CD14-positive monocyte (primary cell): ENCODE results near the gene PDXP. TPM values are rescaled to one million over a fixed set of nuclear protein-coding genes. Genes with fewer than 3 reads are reported as not detected.

Experiments
- DNase-seq, 3 donors: peaks; one replicate each; pipeline ENCODE4 v3.0.0-alpha.2; 2011 to 2022
- H2AFZ ChIP-seq: 2 replicates; pipeline ENCODE4 v1.6.0; 2012; ENCODE audit warnings: mild to moderate bottlenecking, low read depth, low read length, inconsistent platforms; ENCODE audit not compliant: insufficient read depth, poor library complexity, severe bottlenecking
- H3K27ac ChIP-seq, 2 donors: 1 replicate in 1 of 2; 2 replicates in 1 of 2; pipeline ENCODE4 v1.5.1; 2012 to 2013; ENCODE audit warnings: low read length in 2 of 2, control low read depth in 1 of 2, inconsistent platforms in 1 of 2, low read depth in 1 of 2, mild to moderate bottlenecking in 1 of 2
- H3K27me3 ChIP-seq, 2 donors: one replicate each; pipeline versions ENCODE4 v1.6.0 to v1.6.1; 2011 to 2013; ENCODE audit warnings: low read length in 2 of 2; ENCODE audit not compliant: control insufficient read depth in 2 of 2, insufficient read depth in 2 of 2
- H3K36me3 ChIP-seq, 2 donors: replicated peaks in 1 of 2; 1 replicate in 1 of 2; 2 replicates in 1 of 2; pipeline versions ENCODE4 v1.5.1 to v1.6.1; 2012 to 2013; ENCODE audit warnings: low read length in 2 of 2, control low read depth in 1 of 2, inconsistent platforms in 1 of 2, mild to moderate bottlenecking in 1 of 2; ENCODE audit not compliant: insufficient read depth in 2 of 2, control insufficient read depth in 1 of 2
- H3K4me1 ChIP-seq, 2 donors: 1 replicate in 1 of 2; 2 replicates in 1 of 2; pipeline versions ENCODE4 v1.5.1 to v1.6.1; 2012 to 2013; ENCODE audit warnings: low read length in 2 of 2, control low read depth in 1 of 2, inconsistent platforms in 1 of 2, mild to moderate bottlenecking in 1 of 2, moderate library complexity in 1 of 2; ENCODE audit not compliant: insufficient read depth in 2 of 2, control insufficient read depth in 1 of 2
- H3K4me2 ChIP-seq: replicated peaks from 2 replicates; pipeline ENCODE3; 2012; ENCODE audit warnings: low read length, moderate library complexity, mild to moderate bottlenecking; ENCODE audit not compliant: poor library complexity, severe bottlenecking; ENCODE audit errors: extremely low read depth
- H3K4me3 ChIP-seq, 3 experiments: fragments of 200-600 bp in 1 of 3; sonication (generic) in 1 of 3; replicated peaks in 1 of 3; 1 replicate in 2 of 3; 2 replicates in 1 of 3; pipeline ENCODE4 v1.5.1; 2011 to 2013; ENCODE audit warnings: low read length in 3 of 3, mild to moderate bottlenecking in 3 of 3, control low read depth in 2 of 3, low read depth in 2 of 3, inconsistent platforms in 1 of 3, moderate library complexity in 1 of 3
- H3K79me2 ChIP-seq: 2 replicates; pipeline ENCODE4 v1.6.0; 2012; ENCODE audit warnings: mild to moderate bottlenecking, control low read depth, inconsistent platforms, low read length, moderate library complexity; ENCODE audit not compliant: insufficient read depth
- H3K9ac ChIP-seq: 2 replicates; pipeline ENCODE4 v1.6.0; 2017; ENCODE audit warnings: low read length, mild to moderate bottlenecking; ENCODE audit not compliant: insufficient read depth, poor library complexity, severe bottlenecking
- H3K9me3 ChIP-seq, 2 donors: replicated peaks in 1 of 2; 1 replicate in 1 of 2; 2 replicates in 1 of 2; pipeline versions ENCODE4 v1.5.1 to v1.6.1; 2012 to 2013; ENCODE audit warnings: low read length in 2 of 2, control low read depth in 1 of 2; ENCODE audit not compliant: control insufficient read depth in 1 of 2, insufficient read depth in 1 of 2
- H4K20me1 ChIP-seq: 2 replicates; pipeline ENCODE4 v1.6.0; 2012; ENCODE audit warnings: mild to moderate bottlenecking, low read length, control low read depth, moderate library complexity; ENCODE audit not compliant: insufficient read depth
- H3K27ac Mint-ChIP-seq, 7 donors: one replicate each; pipeline ENCODE4 v1.8.0; 2020; ENCODE audit warnings: mild to moderate bottlenecking in 7 of 7, mixed read lengths in 7 of 7, moderate library complexity in 6 of 7, inconsistent platforms in 2 of 7
- H3K27me3 Mint-ChIP-seq, 3 donors: one replicate each; pipeline ENCODE4 v1.8.0; 2021 to 2022; ENCODE audit warnings: low read depth in 3 of 3, mild to moderate bottlenecking in 3 of 3, mixed read lengths in 3 of 3, moderate library complexity in 3 of 3, inconsistent platforms in 1 of 3
- H3K36me3 Mint-ChIP-seq, 2 donors: one replicate each; pipeline ENCODE4 v1.8.0; 2020; ENCODE audit warnings: mixed read lengths in 2 of 2, inconsistent platforms in 1 of 2, mild to moderate bottlenecking in 1 of 2
- H3K4me1 Mint-ChIP-seq: one replicate; pipeline ENCODE4 v1.8.0; 2020; ENCODE audit warnings: mild to moderate bottlenecking, mixed read lengths
- H3K4me3 Mint-ChIP-seq, 2 donors: one replicate each; pipeline ENCODE4 v1.8.0; 2020; ENCODE audit warnings: mild to moderate bottlenecking in 2 of 2, mixed read lengths in 2 of 2, moderate library complexity in 1 of 2
- H3K9me3 Mint-ChIP-seq, 7 donors: one replicate each; pipeline ENCODE4 v1.8.0; 2020 to 2022; ENCODE audit warnings: mixed read lengths in 7 of 7, mild to moderate bottlenecking in 6 of 7, moderate library complexity in 6 of 7, inconsistent platforms in 2 of 7
- WGBS: methylation state at CpG from one replicate; pipeline ENCODE4 v1.1.5; 2013; ENCODE audit warnings: missing lambda C conversion rate; ENCODE audit not compliant: insufficient coverage; 5-methylcytosine and 5-hydroxymethylcytosine counted together
- intact Hi-C, 2 donors: fragments of 100-400 bp; cut with micrococcal nuclease; formaldehyde crosslinking; loops; one replicate each; pipeline versions ENCODE4 v1.15.0 to v1.15.1; 2023
- polyA plus RNA-seq, 3 donors: library from polyadenylated mRNA; depleted of rRNA in 1 of 3; unstranded in 2 of 3; stranded (reverse) in 1 of 3; fragments of 300-500 nt in 2 of 3; fragments of >200 nt in 1 of 3; fragmentation: Illumina TruSeq in 2 of 3; gene quantifications; 1 replicate in 2 of 3; 2 replicates in 1 of 3; pipeline ENCODE4 v1.2.3, GENCODE V29; 2012 to 2021
- TF ChIP-seq, protein P1 (sequence below): fragments of 200-600 bp; IDR thresholded peaks from one replicate; pipeline ENCODE4 v1.8.0; 2022; ENCODE audit warnings: antibody characterized with exemption, mild to moderate bottlenecking

PDXP gene
- polyA plus RNA-seq, 3 donors: 1.0 to 4.7 (median 4.3) TPM

DNA sequence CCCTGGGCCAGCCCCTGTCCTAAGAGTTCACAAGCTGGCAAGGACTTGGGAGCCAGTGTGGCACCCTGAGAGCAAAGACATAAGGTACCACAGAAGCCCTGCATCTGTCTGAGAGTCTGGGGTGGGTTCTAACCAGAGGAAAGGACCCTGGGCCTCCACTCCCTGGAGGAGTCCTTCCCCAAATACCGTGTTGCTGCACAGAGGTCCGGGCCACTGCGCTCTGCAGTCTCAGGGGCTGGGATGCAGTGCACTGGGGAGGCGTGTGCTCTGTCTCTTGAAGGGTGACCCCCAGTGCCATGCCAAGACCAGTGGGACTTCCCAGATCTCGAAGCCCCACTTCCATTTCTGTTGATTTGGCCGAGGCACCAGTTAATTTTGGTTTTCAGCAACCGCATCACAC, 23.4 kb upstream of the PDXP start:
- no peaks in the 10 kb centered on the region for H3K27me3 ChIP-seq
- peak overlapping the region in 1 of 2 donors; percentile 76 for H3K4me3 Mint-ChIP-seq
- intact Hi-C loops: no loop called here
- H3K79me2 ChIP-seq: peaks cover 52% of the 10 kb centered on the region
- H3K4me2 ChIP-seq: peak overlapping the region; percentile 75
- peaks cover 76% of the 10 kb centered on the region for H3K4me1 Mint-ChIP-seq
- H3K36me3 Mint-ChIP-seq: peaks cover 14 to 24% of the 10 kb centered on the region in 2 donors
- peaks cover 0 to under 1% (median 0%) of the 10 kb centered on the region in 7 donors for H3K9me3 Mint-ChIP-seq
- no peaks in the 10 kb centered on the region for H3K9me3 ChIP-seq
- peaks cover 0 to 2% (median 0%) of the 10 kb centered on the region in 3 donors for H3K27me3 Mint-ChIP-seq
- no peak for DNase-seq
- peaks cover 75 to 82% of the 10 kb centered on the region in 2 donors for H3K4me1 ChIP-seq
- WGBS: 63% methylated on average over 7 of the region's 7 CpGs
- no peaks in the 10 kb centered on the region for H4K20me1 ChIP-seq
- H3K4me3 ChIP-seq: peak overlapping the region in 1 of 3 experiments; percentile 63
- peak overlapping the region; percentile 95 to 99 (median 98) for H3K27ac Mint-ChIP-seq
- H3K36me3 ChIP-seq: peaks cover 16 to 21% of the 10 kb centered on the region in 2 donors
- no peak overlapping the region for H2AFZ ChIP-seq
- peak overlapping the region; percentile 89 to 93 for H3K27ac ChIP-seq
- TF ChIP-seq, protein P1, sequence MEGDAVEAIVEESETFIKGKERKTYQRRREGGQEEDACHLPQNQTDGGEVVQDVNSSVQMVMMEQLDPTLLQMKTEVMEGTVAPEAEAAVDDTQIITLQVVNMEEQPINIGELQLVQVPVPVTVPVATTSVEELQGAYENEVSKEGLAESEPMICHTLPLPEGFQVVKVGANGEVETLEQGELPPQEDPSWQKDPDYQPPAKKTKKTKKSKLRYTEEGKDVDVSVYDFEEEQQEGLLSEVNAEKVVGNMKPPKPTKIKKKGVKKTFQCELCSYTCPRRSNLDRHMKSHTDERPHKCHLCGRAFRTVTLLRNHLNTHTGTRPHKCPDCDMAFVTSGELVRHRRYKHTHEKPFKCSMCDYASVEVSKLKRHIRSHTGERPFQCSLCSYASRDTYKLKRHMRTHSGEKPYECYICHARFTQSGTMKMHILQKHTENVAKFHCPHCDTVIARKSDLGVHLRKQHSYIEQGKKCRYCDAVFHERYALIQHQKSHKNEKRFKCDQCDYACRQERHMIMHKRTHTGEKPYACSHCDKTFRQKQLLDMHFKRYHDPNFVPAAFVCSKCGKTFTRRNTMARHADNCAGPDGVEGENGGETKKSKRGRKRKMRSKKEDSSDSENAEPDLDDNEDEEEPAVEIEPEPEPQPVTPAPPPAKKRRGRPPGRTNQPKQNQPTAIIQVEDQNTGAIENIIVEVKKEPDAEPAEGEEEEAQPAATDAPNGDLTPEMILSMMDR: no peak
- H3K9ac ChIP-seq: no peak overlapping the region

DNA sequence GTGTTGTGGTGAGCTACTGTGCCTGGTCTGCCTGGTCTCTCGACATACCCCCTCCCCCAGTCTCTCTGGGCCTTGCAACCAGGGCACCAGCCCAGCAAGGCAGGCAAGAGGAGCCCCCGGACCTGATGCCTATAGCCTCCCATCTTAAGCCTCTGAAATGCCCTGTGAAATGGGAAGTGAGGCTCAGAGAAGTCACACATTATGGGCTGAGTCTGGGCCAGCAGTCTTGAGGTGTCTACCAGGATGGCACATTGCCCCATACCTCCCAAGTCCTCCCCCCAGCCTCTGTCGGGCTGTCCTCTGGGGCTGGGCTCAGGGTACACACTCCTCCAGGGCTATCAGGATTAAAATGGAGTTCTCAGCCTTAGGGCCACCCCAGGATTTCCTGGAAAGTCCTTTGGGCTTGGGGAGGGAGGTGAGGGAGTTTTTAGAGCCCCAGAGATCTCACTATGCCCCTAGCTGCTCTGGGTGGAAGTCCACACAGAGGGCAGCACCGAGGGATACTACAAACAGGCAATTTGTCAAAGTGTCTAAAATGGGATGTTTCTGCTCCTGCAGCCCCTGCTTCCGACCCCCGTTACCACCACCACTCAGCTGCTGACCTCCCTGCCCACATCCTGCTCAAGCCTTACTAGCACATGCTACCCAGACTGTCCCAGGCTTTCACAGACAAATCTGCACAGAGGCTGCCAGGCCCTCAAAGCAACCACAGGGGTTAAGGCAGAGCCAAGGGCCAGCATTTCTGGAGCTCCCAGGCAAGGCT, 22.2 kb upstream of the PDXP start:
- Mint-ChIP-seq H3K27ac (peak overlapping the region; percentile 68 to 89 (median 83)), H3K4me3 (peak overlapping the region; percentile 43 to 48), H3K27me3 (peaks cover 0 to 2% (median 0%) of the 10 kb centered on the region in 3 donors), H3K9me3 (peaks cover 0 to 3% (median 0%) of the 10 kb centered on the region in 7 donors), H3K36me3 (peaks cover 9 to 14% of the 10 kb centered on the region in 2 donors), H3K4me1 (peaks cover 81% of the 10 kb centered on the region)
- Histone ChIP-seq H3K9ac (no peak overlapping the region), H3K4me1 (peaks cover 83 to 91% of the 10 kb centered on the region in 2 donors), H3K27ac (peak overlapping the region; percentile 18 to 46), H3K36me3 (peaks cover 11% of the 10 kb centered on the region in 2 donors), H2AFZ (no peak overlapping the region), H3K4me3 (peak overlapping the region in 1 of 3 experiments; percentile 36), H3K79me2 (peaks cover 64% of the 10 kb centered on the region), H3K27me3 (no peaks in the 10 kb centered on the region), H3K4me2 (peak overlapping the region; percentile 35), H3K9me3 (no peaks in the 10 kb centered on the region), H4K20me1 (peaks cover 11% of the 10 kb centered on the region)
- TF ChIP-seq, protein P1: peak; percentile 59
- WGBS: 0% methylated on average over 2 of the region's 6 CpGs
- DNase-seq: peak in 2 of 3 donors; percentile 64 to 73
- intact Hi-C loops: no loop called here
